Measurements from ENCODE around the gene PPP3CA. TPM values are rescaled to one million over a fixed set of nuclear protein-coding genes. Genes with fewer than 3 reads are reported as not detected.

The PPP3CA gene
- total RNA-seq, 1 experiment from 2014 or later = 133 TPM

DNA sequence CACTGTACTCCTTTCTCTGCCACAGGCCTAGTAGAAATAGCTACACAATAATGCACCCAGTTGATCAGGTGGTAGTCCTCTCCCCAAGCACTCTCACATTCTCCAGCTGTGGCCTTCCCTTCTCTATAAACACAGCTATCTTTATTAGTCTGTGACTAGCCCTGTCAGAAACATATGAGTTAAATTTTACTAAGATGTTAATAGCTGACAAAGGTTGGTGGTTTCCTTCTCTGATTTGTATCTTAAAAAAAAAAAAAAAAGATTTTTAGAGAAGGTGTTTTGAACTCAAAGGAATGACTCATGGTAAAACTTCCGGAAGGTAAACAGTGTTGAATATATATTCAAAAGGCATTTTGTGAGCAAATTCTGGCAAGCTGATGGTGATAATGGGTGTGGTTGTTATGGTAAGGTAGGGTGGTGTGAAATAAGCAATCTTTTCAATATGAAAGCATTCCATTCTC lies 327.4 kb downstream of the PPP3CA start:
- Histone ChIP-seq H3K79me2 (ENCODE audit: insufficient read depth, low read length) (no peaks in the 10 kb centered on the region), H3K27me3 (ENCODE audit: insufficient read depth, low read length) (no peaks in the 10 kb centered on the region), H3K27ac (ENCODE audit: low read depth, low read length) (peak overlapping the region; percentile 95), H3K9me2 (ENCODE audit: insufficient read depth) (no peaks in the 10 kb centered on the region), H2AFZ (ENCODE audit: low read depth, low read length, poor library complexity, severe bottlenecking) (no peak overlapping the region), H3K4me2 (ENCODE audit: low read length) (peak overlapping the region; percentile 66), H3K9ac (ENCODE audit: low read length) (peak overlapping the region; percentile 25), H3K4me3 (replicated peaks in 1 of 2; ENCODE audit: low read depth in 1 of 2, low read length in 2 of 2) (peak overlapping the region in 1 of 2 experiments; percentile 29; a peak in 1 of 4 replicates), H4K20me1 (ENCODE audit: insufficient read depth) (no peaks in the 10 kb centered on the region), H3K4me1 (ENCODE audit: control insufficient read depth in 1 of 2, insufficient read depth in 2 of 2, low read length in 2 of 2) (peaks cover 55 to 62% of the 10 kb centered on the region in 2 experiments), H3K9me3 (ENCODE audit: control insufficient read depth in 1 of 2, insufficient read depth in 1 of 2, low read depth in 1 of 2, low read length in 2 of 2) (no peaks in the 10 kb centered on the region), H3K36me3 (ENCODE audit: control insufficient read depth in 1 of 2, insufficient read depth in 2 of 2, low read length in 2 of 2) (peaks cover 0 to 4% of the 10 kb centered on the region in 2 experiments; a peak in 1 of 4 replicates)
- POLR2A ChIA-PET = interaction anchor here (0.8 to 2.0 kb wide), 9 partner anchors 9 to 144 kb away, joined by 3 to 12 read pairs (median 4); no protein-coding TSS in a partner anchor
- ATAC-seq (peak; percentile 65), DNase-seq (ENCODE audit: low read depth, low spot score) (peak; percentile 90)
- intact Hi-C loops (cut with micrococcal nuclease) = loop anchor here (5.0 to 10.0 kb wide), 2 partner anchors 137 to 325 kb away; partner anchors contain the start of gene PPP3CA
- CTCF ChIA-PET = interaction anchor here (1.8 kb wide), 1 partner anchor 15 kb away, joined by 8 read pairs; no protein-coding TSS in a partner anchor
- no TSS peak for BruUV-seq (replicated peaks)
- RAD21 ChIA-PET (ENCODE audit: low non-redundant PET in 1 of 2, low total read pairs in 2 of 2, uncharacterized antibody in 2 of 2, unreplicated experiment in 2 of 2) = interaction anchor here in 1 of 2 experiments (0.6 to 1.2 kb wide), 4 partner anchors 85 to 328 kb away, joined by 3 to 7 read pairs (median 4); partner anchors contain the start of gene PPP3CA
- TF ChIP-seq TCF7L2 (IDR thresholded peaks at IDR 0.05; ENCODE audit: borderline replicate concordance, extremely low read depth, insufficient read depth, insufficient read length) (peak; percentile 75), EZH2 (IDR thresholded peaks at IDR 0.05) (no peak), EGR1 (IDR thresholded peaks at IDR 0.05; ENCODE audit: low read depth) (no peak), CBX3 (IDR thresholded peaks at IDR 0.05; ENCODE audit: low read depth) (peak; percentile 63), POLR2AphosphoS5 (IDR thresholded peaks at IDR 0.05; ENCODE audit: low read depth, low read length) (peak; percentile 40; the same call in 1 of the 2 replicates), EZH2phosphoT487 (IDR thresholded peaks at IDR 0.05; ENCODE audit: borderline replicate concordance) (no peak), RAD21 (IDR thresholded peaks at IDR 0.05; ENCODE audit: low read depth) (peak; percentile 31; the same call in 1 of the 2 replicates), FOSL1 (IDR thresholded peaks at IDR 0.05; ENCODE audit: low read depth) (peak; percentile 80), SP1 (IDR thresholded peaks at IDR 0.05; ENCODE audit: low read depth) (peak; percentile 94), SIN3A (IDR thresholded peaks at IDR 0.05; ENCODE audit: low read depth) (peak; percentile 81), YY1 (IDR thresholded peaks at IDR 0.05; ENCODE audit: extremely low read depth, insufficient replicate concordance, low read depth, low read length) (no peak), ZNF274 (IDR thresholded peaks at IDR 0.05; ENCODE audit: low read depth, low read length) (no peak), CEBPB (IDR thresholded peaks at IDR 0.05; ENCODE audit: low read depth) (peak; percentile 73), JUND (IDR thresholded peaks at IDR 0.05) (peak; percentile 92), ZFX (IDR thresholded peaks at IDR 0.05) (no peak; the same call in 1 of the 2 replicates), POLR2A (IDR thresholded peaks at IDR 0.05; ENCODE audit: borderline replicate concordance, extremely low read depth, insufficient read depth, insufficient read length) (no peak)
- TF ChIP-seq, protein P1, sequence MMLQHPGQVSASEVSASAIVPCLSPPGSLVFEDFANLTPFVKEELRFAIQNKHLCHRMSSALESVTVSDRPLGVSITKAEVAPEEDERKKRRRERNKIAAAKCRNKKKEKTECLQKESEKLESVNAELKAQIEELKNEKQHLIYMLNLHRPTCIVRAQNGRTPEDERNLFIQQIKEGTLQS (IDR thresholded peaks at IDR 0.05) = no peak
- TF ChIP-seq, protein P2, sequence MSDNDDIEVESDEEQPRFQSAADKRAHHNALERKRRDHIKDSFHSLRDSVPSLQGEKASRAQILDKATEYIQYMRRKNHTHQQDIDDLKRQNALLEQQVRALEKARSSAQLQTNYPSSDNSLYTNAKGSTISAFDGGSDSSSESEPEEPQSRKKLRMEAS (IDR thresholded peaks at IDR 0.05) = peak; percentile 53
- TF ChIP-seq, protein P3, sequence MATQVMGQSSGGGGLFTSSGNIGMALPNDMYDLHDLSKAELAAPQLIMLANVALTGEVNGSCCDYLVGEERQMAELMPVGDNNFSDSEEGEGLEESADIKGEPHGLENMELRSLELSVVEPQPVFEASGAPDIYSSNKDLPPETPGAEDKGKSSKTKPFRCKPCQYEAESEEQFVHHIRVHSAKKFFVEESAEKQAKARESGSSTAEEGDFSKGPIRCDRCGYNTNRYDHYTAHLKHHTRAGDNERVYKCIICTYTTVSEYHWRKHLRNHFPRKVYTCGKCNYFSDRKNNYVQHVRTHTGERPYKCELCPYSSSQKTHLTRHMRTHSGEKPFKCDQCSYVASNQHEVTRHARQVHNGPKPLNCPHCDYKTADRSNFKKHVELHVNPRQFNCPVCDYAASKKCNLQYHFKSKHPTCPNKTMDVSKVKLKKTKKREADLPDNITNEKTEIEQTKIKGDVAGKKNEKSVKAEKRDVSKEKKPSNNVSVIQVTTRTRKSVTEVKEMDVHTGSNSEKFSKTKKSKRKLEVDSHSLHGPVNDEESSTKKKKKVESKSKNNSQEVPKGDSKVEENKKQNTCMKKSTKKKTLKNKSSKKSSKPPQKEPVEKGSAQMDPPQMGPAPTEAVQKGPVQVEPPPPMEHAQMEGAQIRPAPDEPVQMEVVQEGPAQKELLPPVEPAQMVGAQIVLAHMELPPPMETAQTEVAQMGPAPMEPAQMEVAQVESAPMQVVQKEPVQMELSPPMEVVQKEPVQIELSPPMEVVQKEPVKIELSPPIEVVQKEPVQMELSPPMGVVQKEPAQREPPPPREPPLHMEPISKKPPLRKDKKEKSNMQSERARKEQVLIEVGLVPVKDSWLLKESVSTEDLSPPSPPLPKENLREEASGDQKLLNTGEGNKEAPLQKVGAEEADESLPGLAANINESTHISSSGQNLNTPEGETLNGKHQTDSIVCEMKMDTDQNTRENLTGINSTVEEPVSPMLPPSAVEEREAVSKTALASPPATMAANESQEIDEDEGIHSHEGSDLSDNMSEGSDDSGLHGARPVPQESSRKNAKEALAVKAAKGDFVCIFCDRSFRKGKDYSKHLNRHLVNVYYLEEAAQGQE (IDR thresholded peaks at IDR 0.05; ENCODE audit: low read depth) = no peak
- TF ChIP-seq, protein P4, sequence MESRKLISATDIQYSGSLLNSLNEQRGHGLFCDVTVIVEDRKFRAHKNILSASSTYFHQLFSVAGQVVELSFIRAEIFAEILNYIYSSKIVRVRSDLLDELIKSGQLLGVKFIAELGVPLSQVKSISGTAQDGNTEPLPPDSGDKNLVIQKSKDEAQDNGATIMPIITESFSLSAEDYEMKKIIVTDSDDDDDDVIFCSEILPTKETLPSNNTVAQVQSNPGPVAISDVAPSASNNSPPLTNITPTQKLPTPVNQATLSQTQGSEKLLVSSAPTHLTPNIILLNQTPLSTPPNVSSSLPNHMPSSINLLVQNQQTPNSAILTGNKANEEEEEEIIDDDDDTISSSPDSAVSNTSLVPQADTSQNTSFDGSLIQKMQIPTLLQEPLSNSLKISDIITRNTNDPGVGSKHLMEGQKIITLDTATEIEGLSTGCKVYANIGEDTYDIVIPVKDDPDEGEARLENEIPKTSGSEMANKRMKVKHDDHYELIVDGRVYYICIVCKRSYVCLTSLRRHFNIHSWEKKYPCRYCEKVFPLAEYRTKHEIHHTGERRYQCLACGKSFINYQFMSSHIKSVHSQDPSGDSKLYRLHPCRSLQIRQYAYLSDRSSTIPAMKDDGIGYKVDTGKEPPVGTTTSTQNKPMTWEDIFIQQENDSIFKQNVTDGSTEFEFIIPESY (IDR thresholded peaks at IDR 0.05; ENCODE audit: extremely low read depth, insufficient replicate concordance, low read length) = peak; percentile 34

All from HCT116 (cell line).